HCT116 (cell line): ENCODE results near the gene JAK2. TPM values are rescaled to one million over a fixed set of nuclear protein-coding genes. Genes with fewer than 3 reads are reported as not detected.

Source experiments
- ATAC-seq: fragments of 200-7000 bp; cut with Tn5 transposase; 2 replicates; pipeline ENCODE4 v1.9.1; 2020; ENCODE audit warnings: mild to moderate bottlenecking, moderate library complexity
- BruUV-seq: library from RNA; stranded (reverse); fragments of 400-500 nt; replicated peaks from 2 replicates; lab custom pipeline; 2021; lab: Mats Ljungman, UMichigan
- CTCF ChIA-PET: fragments of 300-600 bp; sonication (Branson Sonifier 250); formaldehyde crosslinking; loops from one replicate; lab custom pipeline; 2021; ENCODE audit warnings: antibody characterized with exemption; lab: Charles Lee
- POLR2A ChIA-PET: fragments of 300-600, 350-600 bp; sonication (Branson Sonifier 250); formaldehyde crosslinking; loops from one replicate; lab custom pipeline; 2021; ENCODE audit warnings: antibody characterized with exemption; lab: Charles Lee
- RAD21 ChIA-PET, 2 experiments: fragments of 300-600 bp; sonication (Branson Sonifier 250); formaldehyde crosslinking; loops; one replicate each; lab custom pipeline; 2023; ENCODE audit warnings: low total read pairs in 2 of 2; ENCODE audit not compliant: uncharacterized antibody in 2 of 2, unreplicated experiment in 2 of 2, low non-redundant PET in 1 of 2; lab: Charles Lee
- DNase-seq: peaks from one replicate; pipeline ENCODE4 v3.0.0-alpha.2; 2010; ENCODE audit warnings: low read depth, low spot score
- H2AFZ ChIP-seq: fragments of 200-600 bp; shearing (Covaris generic), sonication (generic); 2 replicates; pipeline ENCODE4 v1.6.1; 2017; ENCODE audit warnings: low read depth, mixed run types, mixed read lengths, antibody characterized with exemption, low read length; ENCODE audit not compliant: poor library complexity, severe bottlenecking
- H3K27ac ChIP-seq: 2 replicates; pipeline ENCODE4 v1.5.1; 2012; ENCODE audit warnings: low read depth, low read length
- H3K27me3 ChIP-seq: fragments of 200-600 bp; sonication (generic); 2 replicates; pipeline ENCODE4 v1.6.1; 2016; ENCODE audit warnings: mixed run types, low read length, mixed read lengths; ENCODE audit not compliant: insufficient read depth
- H3K36me3 ChIP-seq, 2 experiments: fragments of 200-500 bp in 1 of 2; fragments of 200-600 bp in 1 of 2; sonication (Bioruptor generic) in 1 of 2; sonication (generic) in 1 of 2; 2 replicates each; pipeline versions ENCODE4 v1.5.1 to v1.6.1; 2014 to 2016; ENCODE audit warnings: low read length in 2 of 2, inconsistent platforms in 1 of 2, mixed read lengths in 1 of 2, mixed run types in 1 of 2; ENCODE audit not compliant: insufficient read depth in 2 of 2, control insufficient read depth in 1 of 2
- H3K4me1 ChIP-seq, 2 experiments: fragments of 200-600 bp in 1 of 2; sonication (generic) in 1 of 2; 2 replicates each; pipeline versions ENCODE4 v1.5.1 to v1.6.1; 2012 to 2017; ENCODE audit warnings: low read length in 2 of 2, inconsistent platforms in 1 of 2, mild to moderate bottlenecking in 1 of 2, mixed read lengths in 1 of 2, mixed run types in 1 of 2, moderate library complexity in 1 of 2; ENCODE audit not compliant: insufficient read depth in 2 of 2, control insufficient read depth in 1 of 2
- H3K4me2 ChIP-seq: fragments of 200-600 bp; sonication (generic); 2 replicates; pipeline ENCODE4 v1.6.1; 2017; ENCODE audit warnings: mixed run types, low read length, mixed read lengths
- H3K4me3 ChIP-seq, 2 experiments: fragments of 200-600 bp in 1 of 2; sonication (generic) in 1 of 2; replicated peaks in 1 of 2; 2 replicates each; pipeline ENCODE4 v1.5.1; 2011 to 2016; ENCODE audit warnings: low read length in 2 of 2, control low read depth in 1 of 2, low read depth in 1 of 2, mild to moderate bottlenecking in 1 of 2, mixed read lengths in 1 of 2, mixed run types in 1 of 2
- H3K79me2 ChIP-seq: fragments of 200-600 bp; sonication (generic); 2 replicates; pipeline ENCODE4 v1.6.1; 2017; ENCODE audit warnings: mild to moderate bottlenecking, mixed run types, low read length, moderate library complexity, mixed read lengths; ENCODE audit not compliant: insufficient read depth
- H3K9ac ChIP-seq: fragments of 200-600 bp; sonication (generic); 2 replicates; pipeline ENCODE4 v1.6.1; 2016; ENCODE audit warnings: low read length, mixed read lengths
- H3K9me2 ChIP-seq: fragments of 200-600 bp; sonication (generic), shearing (Covaris generic); 2 replicates; pipeline ENCODE4 v1.6.1; 2017; ENCODE audit warnings: mixed run types, mild to moderate bottlenecking, moderate library complexity; ENCODE audit not compliant: insufficient read depth
- H3K9me3 ChIP-seq, 2 experiments: fragments of 200-500 bp in 1 of 2; fragments of 200-600 bp in 1 of 2; sonication (Bioruptor generic) in 1 of 2; sonication (generic) in 1 of 2; 2 replicates each; pipeline ENCODE4 v1.6.1; 2014 to 2017; ENCODE audit warnings: low read length in 2 of 2, mixed read lengths in 2 of 2, inconsistent platforms in 1 of 2, low read depth in 1 of 2, mild to moderate bottlenecking in 1 of 2, mixed run types in 1 of 2, moderate library complexity in 1 of 2; ENCODE audit not compliant: control insufficient read depth in 1 of 2, insufficient read depth in 1 of 2
- H4K20me1 ChIP-seq: fragments of 200-600 bp; sonication (generic), shearing (Covaris generic); 2 replicates; pipeline ENCODE4 v1.6.1; 2017; ENCODE audit warnings: mixed run types, mild to moderate bottlenecking, moderate library complexity; ENCODE audit not compliant: insufficient read depth
- CEBPB ChIP-seq: IDR thresholded peaks from 2 replicates; pipeline ENCODE4 v1.6.1; 2012; ENCODE audit warnings: low read depth
- ELF1 ChIP-seq: IDR thresholded peaks from 2 replicates; pipeline ENCODE4 v1.6.1; 2012; ENCODE audit warnings: low read depth, borderline replicate concordance
- EZH2phosphoT487 ChIP-seq: fragments of 200-600 bp; IDR thresholded peaks from 2 replicates; pipeline ENCODE4 v1.6.1; 2018; ENCODE audit warnings: antibody characterized with exemption, borderline replicate concordance
- FOSL1 ChIP-seq: IDR thresholded peaks from 2 replicates; pipeline ENCODE4 v1.6.1; 2012; ENCODE audit warnings: low read depth
- JUND ChIP-seq: IDR thresholded peaks from 2 replicates; pipeline ENCODE4 v1.6.1; 2012
- POLR2AphosphoS5 ChIP-seq: IDR thresholded peaks from 2 replicates; pipeline ENCODE4 v1.6.1; 2011; ENCODE audit warnings: mild to moderate bottlenecking, low read depth, low read length, moderate library complexity
- SRF ChIP-seq: IDR thresholded peaks from 2 replicates; pipeline ENCODE4 v1.6.1; 2012; ENCODE audit warnings: low read depth
- TCF7L2 ChIP-seq: IDR thresholded peaks from 2 replicates; pipeline ENCODE4 v1.7.0; 2011; ENCODE audit warnings: borderline replicate concordance, inconsistent platforms; ENCODE audit not compliant: insufficient read depth, insufficient read length; ENCODE audit errors: extremely low read depth
- YY1 ChIP-seq: IDR thresholded peaks from 2 replicates; pipeline ENCODE4 v1.6.1; 2011; ENCODE audit warnings: low read length, low read depth, moderate library complexity, mild to moderate bottlenecking; ENCODE audit not compliant: insufficient replicate concordance; ENCODE audit errors: extremely low read depth
- ZBTB33 ChIP-seq: IDR thresholded peaks from 2 replicates; pipeline ENCODE4 v1.6.1; 2011; ENCODE audit warnings: mild to moderate bottlenecking, low read length, moderate library complexity; ENCODE audit not compliant: insufficient replicate concordance; ENCODE audit errors: extremely low read depth
- ZFX ChIP-seq: fragments of 450-650 bp; IDR thresholded peaks from 2 replicates; pipeline ENCODE4 v1.6.1; 2017
- intact Hi-C: fragments of 100-400 bp; cut with micrococcal nuclease; formaldehyde crosslinking; loops from 2 replicates; pipeline ENCODE4 v1.10.0; 2022
- total RNA-seq: library from RNA; stranded (reverse); gene quantifications from one replicate; pipeline ENCODE4 v1.2.1, GENCODE V29; 2021; ENCODE audit not compliant: unreplicated experiment
- TF ChIP-seq, protein P1 (sequence below), 3 experiments: fragments of 200-600 bp in 1 of 3; sonication (generic) in 1 of 3; IDR thresholded peaks in 2 of 3; conservative IDR thresholded peaks in 1 of 3; 2 replicates each; pipeline ENCODE4 v1.5.1; 2012 to 2017; ENCODE audit warnings: low read depth in 2 of 3, low read length in 2 of 3, antibody characterized with exemption in 1 of 3, borderline replicate concordance in 1 of 3, control low read depth in 1 of 3, mild to moderate bottlenecking in 1 of 3, mixed read lengths in 1 of 3, mixed run types in 1 of 3, moderate library complexity in 1 of 3; ENCODE audit not compliant: insufficient read depth in 1 of 3

The JAK2 gene
- total RNA-seq, 1 experiment from 2014 or later, result 4.6 TPM

- ATAC-seq (no peak), DNase-seq (no peak)
- Histone ChIP-seq H3K27me3 (no peaks in the 10 kb centered on the region), H3K4me3 (no peak overlapping the region), H3K36me3 (no peaks in the 10 kb centered on the region), H2AFZ (no peak overlapping the region), H3K27ac (no peak overlapping the region), H3K9me2 (no peaks in the 10 kb centered on the region), H3K4me2 (no peak overlapping the region), H3K9ac (no peak overlapping the region), H4K20me1 (no peaks in the 10 kb centered on the region), H3K79me2 (no peaks in the 10 kb centered on the region), H3K4me1 (no peaks in the 10 kb centered on the region), H3K9me3 (no peaks in the 10 kb centered on the region)
- intact Hi-C loops, result no loop called here
- ChIA-PET CTCF (no interaction called here), RAD21 (no interaction called here), POLR2A (no interaction called here)
- no peak for TF ChIP-seq ZFX
- TF ChIP-seq ELF1, result no peak
- TF ChIP-seq POLR2AphosphoS5, result no peak
- TF ChIP-seq, protein P1, sequence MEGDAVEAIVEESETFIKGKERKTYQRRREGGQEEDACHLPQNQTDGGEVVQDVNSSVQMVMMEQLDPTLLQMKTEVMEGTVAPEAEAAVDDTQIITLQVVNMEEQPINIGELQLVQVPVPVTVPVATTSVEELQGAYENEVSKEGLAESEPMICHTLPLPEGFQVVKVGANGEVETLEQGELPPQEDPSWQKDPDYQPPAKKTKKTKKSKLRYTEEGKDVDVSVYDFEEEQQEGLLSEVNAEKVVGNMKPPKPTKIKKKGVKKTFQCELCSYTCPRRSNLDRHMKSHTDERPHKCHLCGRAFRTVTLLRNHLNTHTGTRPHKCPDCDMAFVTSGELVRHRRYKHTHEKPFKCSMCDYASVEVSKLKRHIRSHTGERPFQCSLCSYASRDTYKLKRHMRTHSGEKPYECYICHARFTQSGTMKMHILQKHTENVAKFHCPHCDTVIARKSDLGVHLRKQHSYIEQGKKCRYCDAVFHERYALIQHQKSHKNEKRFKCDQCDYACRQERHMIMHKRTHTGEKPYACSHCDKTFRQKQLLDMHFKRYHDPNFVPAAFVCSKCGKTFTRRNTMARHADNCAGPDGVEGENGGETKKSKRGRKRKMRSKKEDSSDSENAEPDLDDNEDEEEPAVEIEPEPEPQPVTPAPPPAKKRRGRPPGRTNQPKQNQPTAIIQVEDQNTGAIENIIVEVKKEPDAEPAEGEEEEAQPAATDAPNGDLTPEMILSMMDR (IDR thresholded peaks at IDR 0.05 in 2 of 3, conservative IDR thresholded peaks at IDR 0.05 in 1 of 3; ENCODE audit: borderline replicate concordance in 1 of 3, insufficient read depth in 1 of 3, low read depth in 2 of 3, low read length in 2 of 3), result no peak
- TF ChIP-seq FOSL1, result no peak
- no peak for TF ChIP-seq JUND
- no peak for TF ChIP-seq SRF
- no peak for TF ChIP-seq EZH2phosphoT487
- TF ChIP-seq TCF7L2, result no peak
- TF ChIP-seq CEBPB, result no peak
- no peak for TF ChIP-seq YY1
- no peak for TF ChIP-seq ZBTB33
- no TSS peak for BruUV-seq
These were observed 14.0 kb upstream of the JAK2 start for GRCh38 chr9:4970970-4971641.
